HCT116 (cell line): Measurements from ENCODE around the gene FHOD3. TPM values are rescaled to one million over a fixed set of nuclear protein-coding genes. Genes with fewer than 3 reads are reported as not detected.

Experiments used
- ATAC-seq: fragments of 200-7000 bp; cut with Tn5 transposase; 2 replicates; pipeline ENCODE4 v1.9.1; 2020; ENCODE audit warnings: mild to moderate bottlenecking, moderate library complexity
- BruUV-seq: library from RNA; stranded (reverse); fragments of 400-500 nt; replicated peaks from 2 replicates; lab custom pipeline; 2021; lab: Mats Ljungman, UMichigan
- CTCF ChIA-PET: fragments of 300-600 bp; sonication (Branson Sonifier 250); formaldehyde crosslinking; loops from one replicate; lab custom pipeline; 2021; ENCODE audit warnings: antibody characterized with exemption; lab: Charles Lee
- POLR2A ChIA-PET: fragments of 300-600, 350-600 bp; sonication (Branson Sonifier 250); formaldehyde crosslinking; loops from one replicate; lab custom pipeline; 2021; ENCODE audit warnings: antibody characterized with exemption; lab: Charles Lee
- RAD21 ChIA-PET, 2 experiments: fragments of 300-600 bp; sonication (Branson Sonifier 250); formaldehyde crosslinking; loops; one replicate each; lab custom pipeline; 2023; ENCODE audit warnings: low total read pairs in 2 of 2; ENCODE audit not compliant: uncharacterized antibody in 2 of 2, unreplicated experiment in 2 of 2, low non-redundant PET in 1 of 2; lab: Charles Lee
- DNase-seq: peaks from one replicate; pipeline ENCODE4 v3.0.0-alpha.2; 2010; ENCODE audit warnings: low read depth, low spot score
- H2AFZ ChIP-seq: fragments of 200-600 bp; shearing (Covaris generic), sonication (generic); 2 replicates; pipeline ENCODE4 v1.6.1; 2017; ENCODE audit warnings: low read depth, mixed run types, mixed read lengths, antibody characterized with exemption, low read length; ENCODE audit not compliant: poor library complexity, severe bottlenecking
- H3K27ac ChIP-seq: 2 replicates; pipeline ENCODE4 v1.5.1; 2012; ENCODE audit warnings: low read depth, low read length
- H3K27me3 ChIP-seq: fragments of 200-600 bp; sonication (generic); 2 replicates; pipeline ENCODE4 v1.6.1; 2016; ENCODE audit warnings: mixed run types, low read length, mixed read lengths; ENCODE audit not compliant: insufficient read depth
- H3K36me3 ChIP-seq, 2 experiments: fragments of 200-500 bp in 1 of 2; fragments of 200-600 bp in 1 of 2; sonication (Bioruptor generic) in 1 of 2; sonication (generic) in 1 of 2; 2 replicates each; pipeline versions ENCODE4 v1.5.1 to v1.6.1; 2014 to 2016; ENCODE audit warnings: low read length in 2 of 2, inconsistent platforms in 1 of 2, mixed read lengths in 1 of 2, mixed run types in 1 of 2; ENCODE audit not compliant: insufficient read depth in 2 of 2, control insufficient read depth in 1 of 2
- H3K4me1 ChIP-seq, 2 experiments: fragments of 200-600 bp in 1 of 2; sonication (generic) in 1 of 2; 2 replicates each; pipeline versions ENCODE4 v1.5.1 to v1.6.1; 2012 to 2017; ENCODE audit warnings: low read length in 2 of 2, inconsistent platforms in 1 of 2, mild to moderate bottlenecking in 1 of 2, mixed read lengths in 1 of 2, mixed run types in 1 of 2, moderate library complexity in 1 of 2; ENCODE audit not compliant: insufficient read depth in 2 of 2, control insufficient read depth in 1 of 2
- H3K4me2 ChIP-seq: fragments of 200-600 bp; sonication (generic); 2 replicates; pipeline ENCODE4 v1.6.1; 2017; ENCODE audit warnings: mixed run types, low read length, mixed read lengths
- H3K4me3 ChIP-seq, 2 experiments: fragments of 200-600 bp in 1 of 2; sonication (generic) in 1 of 2; replicated peaks in 1 of 2; 2 replicates each; pipeline ENCODE4 v1.5.1; 2011 to 2016; ENCODE audit warnings: low read length in 2 of 2, control low read depth in 1 of 2, low read depth in 1 of 2, mild to moderate bottlenecking in 1 of 2, mixed read lengths in 1 of 2, mixed run types in 1 of 2
- H3K79me2 ChIP-seq: fragments of 200-600 bp; sonication (generic); 2 replicates; pipeline ENCODE4 v1.6.1; 2017; ENCODE audit warnings: mild to moderate bottlenecking, mixed run types, low read length, moderate library complexity, mixed read lengths; ENCODE audit not compliant: insufficient read depth
- H3K9ac ChIP-seq: fragments of 200-600 bp; sonication (generic); 2 replicates; pipeline ENCODE4 v1.6.1; 2016; ENCODE audit warnings: low read length, mixed read lengths
- H3K9me2 ChIP-seq: fragments of 200-600 bp; sonication (generic), shearing (Covaris generic); 2 replicates; pipeline ENCODE4 v1.6.1; 2017; ENCODE audit warnings: mixed run types, mild to moderate bottlenecking, moderate library complexity; ENCODE audit not compliant: insufficient read depth
- H3K9me3 ChIP-seq, 2 experiments: fragments of 200-500 bp in 1 of 2; fragments of 200-600 bp in 1 of 2; sonication (Bioruptor generic) in 1 of 2; sonication (generic) in 1 of 2; 2 replicates each; pipeline ENCODE4 v1.6.1; 2014 to 2017; ENCODE audit warnings: low read length in 2 of 2, mixed read lengths in 2 of 2, inconsistent platforms in 1 of 2, low read depth in 1 of 2, mild to moderate bottlenecking in 1 of 2, mixed run types in 1 of 2, moderate library complexity in 1 of 2; ENCODE audit not compliant: control insufficient read depth in 1 of 2, insufficient read depth in 1 of 2
- H4K20me1 ChIP-seq: fragments of 200-600 bp; sonication (generic), shearing (Covaris generic); 2 replicates; pipeline ENCODE4 v1.6.1; 2017; ENCODE audit warnings: mixed run types, mild to moderate bottlenecking, moderate library complexity; ENCODE audit not compliant: insufficient read depth
- CBX3 ChIP-seq: IDR thresholded peaks from 2 replicates; pipeline ENCODE4 v1.6.1; 2012; ENCODE audit warnings: low read depth
- CTCF ChIP-seq, 3 experiments: fragments of 200-600 bp in 1 of 3; sonication (generic) in 1 of 3; IDR thresholded peaks in 2 of 3; conservative IDR thresholded peaks in 1 of 3; 2 replicates each; pipeline ENCODE4 v1.5.1; 2012 to 2017; ENCODE audit warnings: low read depth in 2 of 3, low read length in 2 of 3, antibody characterized with exemption in 1 of 3, borderline replicate concordance in 1 of 3, control low read depth in 1 of 3, mild to moderate bottlenecking in 1 of 3, mixed read lengths in 1 of 3, mixed run types in 1 of 3, moderate library complexity in 1 of 3; ENCODE audit not compliant: insufficient read depth in 1 of 3
- ELF1 ChIP-seq: IDR thresholded peaks from 2 replicates; pipeline ENCODE4 v1.6.1; 2012; ENCODE audit warnings: low read depth, borderline replicate concordance
- EZH2phosphoT487 ChIP-seq: fragments of 200-600 bp; IDR thresholded peaks from 2 replicates; pipeline ENCODE4 v1.6.1; 2018; ENCODE audit warnings: antibody characterized with exemption, borderline replicate concordance
- FOSL1 ChIP-seq: IDR thresholded peaks from 2 replicates; pipeline ENCODE4 v1.6.1; 2012; ENCODE audit warnings: low read depth
- RAD21 ChIP-seq: IDR thresholded peaks from 2 replicates; pipeline ENCODE4 v1.6.1; 2012; ENCODE audit warnings: low read depth, mild to moderate bottlenecking
- REST ChIP-seq: IDR thresholded peaks from 2 replicates; pipeline ENCODE4 v1.6.1; 2012; ENCODE audit warnings: low read depth
- SP1 ChIP-seq: IDR thresholded peaks from 2 replicates; pipeline ENCODE4 v1.6.1; 2012; ENCODE audit warnings: low read depth
- TCF7L2 ChIP-seq: IDR thresholded peaks from 2 replicates; pipeline ENCODE4 v1.7.0; 2011; ENCODE audit warnings: borderline replicate concordance, inconsistent platforms; ENCODE audit not compliant: insufficient read depth, insufficient read length; ENCODE audit errors: extremely low read depth
- YY1 ChIP-seq: IDR thresholded peaks from 2 replicates; pipeline ENCODE4 v1.6.1; 2011; ENCODE audit warnings: low read length, low read depth, moderate library complexity, mild to moderate bottlenecking; ENCODE audit not compliant: insufficient replicate concordance; ENCODE audit errors: extremely low read depth
- ZNF274 ChIP-seq: fragments of 200-500 bp; sonication (Bioruptor generic); IDR thresholded peaks from 2 replicates; pipeline ENCODE4 v1.6.1; 2014; ENCODE audit warnings: mild to moderate bottlenecking, low read depth, low read length, inconsistent platforms
- intact Hi-C: fragments of 100-400 bp; cut with micrococcal nuclease; formaldehyde crosslinking; loops from 2 replicates; pipeline ENCODE4 v1.10.0; 2022
- total RNA-seq: library from RNA; stranded (reverse); gene quantifications from one replicate; pipeline ENCODE4 v1.2.1, GENCODE V29; 2021; ENCODE audit not compliant: unreplicated experiment

Gene FHOD3
- total RNA-seq, 1 experiment from 2014 or later: 4.0 TPM

DNA sequence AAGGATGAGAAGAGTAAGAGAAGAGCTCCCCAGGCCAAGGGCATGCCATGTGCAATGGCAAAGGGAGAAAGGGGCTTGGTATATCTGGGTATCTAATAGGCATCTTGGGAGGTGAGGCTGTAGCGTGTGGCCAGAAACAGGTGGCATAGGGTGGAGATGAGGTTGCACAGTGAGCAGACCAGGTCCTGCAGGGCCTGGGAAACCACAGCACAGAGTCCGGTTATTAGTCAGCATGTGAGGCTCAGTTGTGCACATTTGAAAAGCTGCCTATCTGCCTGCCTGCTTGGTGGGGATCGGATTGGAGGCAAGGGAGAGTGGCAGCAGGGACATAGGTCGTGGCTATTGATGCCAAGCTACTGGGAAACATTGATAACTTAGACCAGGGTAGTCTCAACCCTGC, 340.7 kb downstream of the FHOD3 start (continued):
- TF ChIP-seq REST: no peak
- no peak for TF ChIP-seq RAD21
- no peak for TF ChIP-seq CBX3
- no peak for TF ChIP-seq EZH2phosphoT487

DNA sequence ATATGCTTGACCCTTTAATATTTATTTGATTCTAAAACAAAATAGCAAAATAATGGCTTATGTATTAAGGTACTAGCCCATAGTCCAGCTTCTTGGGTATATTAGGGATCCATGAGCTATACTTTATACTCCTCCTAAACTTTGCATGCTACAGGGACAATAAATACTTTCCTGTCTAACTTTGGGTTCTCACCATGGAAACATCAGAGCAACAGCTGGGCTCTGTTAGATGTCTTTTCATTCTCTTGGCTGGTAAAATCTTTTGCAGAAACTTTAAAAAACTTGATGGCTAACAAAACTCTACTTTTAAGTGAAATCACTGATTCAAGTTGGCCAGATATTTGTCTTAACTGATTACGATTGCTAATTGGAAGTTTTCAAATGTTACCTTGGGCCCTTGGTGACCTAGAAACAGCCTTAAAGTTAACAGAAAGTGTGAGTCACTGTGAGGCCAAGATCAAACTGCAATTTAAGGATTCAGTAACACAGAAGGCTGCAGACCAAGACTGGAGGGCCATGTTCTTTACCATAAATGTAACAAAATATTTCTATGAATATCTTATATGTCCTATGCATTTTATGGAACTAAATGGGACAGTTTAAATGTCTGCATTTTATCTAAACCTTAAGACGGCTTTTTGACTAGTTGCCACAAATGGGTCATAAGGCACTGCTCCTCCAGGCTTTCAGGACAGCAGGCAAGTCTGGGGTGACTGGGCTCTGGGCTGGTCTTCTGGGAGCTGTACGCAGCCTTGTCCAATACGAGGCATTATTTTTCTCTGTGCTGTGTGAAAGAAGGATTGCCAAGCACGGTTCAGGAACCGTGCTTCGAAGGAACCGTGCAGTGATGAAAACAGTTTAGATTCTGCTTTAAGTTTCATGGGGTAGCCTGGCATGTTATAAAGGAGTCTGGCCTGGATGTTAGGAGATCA, 342.8 kb downstream of the FHOD3 start:
- no peaks in the 10 kb centered on the region for H4K20me1 ChIP-seq
- no peaks in the 10 kb centered on the region for H3K4me1 ChIP-seq
- ChIA-PET POLR2A (no interaction called here), CTCF (no interaction called here), RAD21 (no interaction called here)
- no peak overlapping the region for H3K27ac ChIP-seq
- DNase-seq (no peak), ATAC-seq (no peak)
- no peaks in the 10 kb centered on the region for H3K79me2 ChIP-seq
- no peak overlapping the region for H3K4me2 ChIP-seq
- no peak overlapping the region for H3K4me3 ChIP-seq
- BruUV-seq: no TSS peak
- no peaks in the 10 kb centered on the region for H3K36me3 ChIP-seq
- no peak overlapping the region for H2AFZ ChIP-seq
- intact Hi-C loops: no loop called here
- H3K27me3 ChIP-seq: no peaks in the 10 kb centered on the region
- H3K9me2 ChIP-seq: no peaks in the 10 kb centered on the region
- no peaks in the 10 kb centered on the region for H3K9me3 ChIP-seq
- TF ChIP-seq TCF7L2 (no peak), YY1 (no peak), CTCF (IDR thresholded peaks at IDR 0.05 in 2 of 3, conservative IDR thresholded peaks at IDR 0.05 in 1 of 3; ENCODE audit: borderline replicate concordance in 1 of 3, insufficient read depth in 1 of 3, low read depth in 2 of 3, low read length in 2 of 3) (no peak), FOSL1 (no peak), CBX3 (no peak), ZNF274 (no peak), EZH2phosphoT487 (no peak), SP1 (no peak), RAD21 (no peak), ELF1 (no peak)
- no peak overlapping the region for H3K9ac ChIP-seq
